Neural crest cell (in vitro differentiated cells): ENCODE results near the gene MEP1A. TPM values are rescaled to one million over a fixed set of nuclear protein-coding genes. Genes with fewer than 3 reads are reported as not detected.

Experiments
- DNase-seq: peaks from one replicate; pipeline ENCODE4 v3.0.0; 2021; ENCODE audit warnings: low read depth, mixed read lengths, low spot score
- H3K27ac Mint-ChIP-seq: one replicate; pipeline ENCODE4 v1.8.0; 2021; ENCODE audit warnings: mild to moderate bottlenecking, mixed read lengths; ENCODE audit not compliant: unreplicated experiment
- H3K27me3 Mint-ChIP-seq: 2 replicates; pipeline ENCODE4 v1.8.0; 2021; ENCODE audit warnings: low read depth, mild to moderate bottlenecking, mixed read lengths
- H3K36me3 Mint-ChIP-seq: 2 replicates; pipeline ENCODE4 v1.8.0; 2021; ENCODE audit warnings: low read depth, mild to moderate bottlenecking, mixed read lengths
- H3K4me1 Mint-ChIP-seq: 2 replicates; pipeline ENCODE4 v1.8.0; 2021; ENCODE audit warnings: mixed read lengths
- H3K4me3 Mint-ChIP-seq: one replicate; pipeline ENCODE4 v1.8.0; 2021; ENCODE audit warnings: mild to moderate bottlenecking, mixed read lengths
- H3K9me3 Mint-ChIP-seq: 2 replicates; pipeline ENCODE4 v1.8.0; 2021; ENCODE audit warnings: mixed read lengths
- CTCF ChIP-seq: fragments of 200-600 bp; sonication (generic); conservative IDR thresholded peaks from 2 replicates; pipeline ENCODE4 v1.5.0; 2021; ENCODE audit warnings: antibody characterized with exemption, mild to moderate bottlenecking
- total RNA-seq: library from RNA; stranded (reverse); gene quantifications from 2 replicates; pipeline ENCODE4 v1.2.1, GENCODE V29; 2021

MEP1A gene
- total RNA-seq, 1 donor from 2014 or later = not detected

- H3K36me3 Mint-ChIP-seq = no peaks in the 10 kb centered on the region
- peaks cover 5% of the 10 kb centered on the region for H3K4me1 Mint-ChIP-seq
- H3K9me3 Mint-ChIP-seq = no peaks in the 10 kb centered on the region
- peaks cover 2% of the 10 kb centered on the region for H3K27me3 Mint-ChIP-seq
- no peak for TF ChIP-seq CTCF
- no peak for DNase-seq
- no peak overlapping the region for H3K4me3 Mint-ChIP-seq
- H3K27ac Mint-ChIP-seq = no peak overlapping the region
Measured at GRCh38 chr6:46879003-46879402, 85.8 kb downstream of the MEP1A start.

GRCh38 chr6:46882645-46883044 lies 89.5 kb downstream of the MEP1A start:
- no peak for TF ChIP-seq CTCF
- no peak overlapping the region for H3K4me3 Mint-ChIP-seq
- no peak for DNase-seq
- no peaks in the 10 kb centered on the region for H3K4me1 Mint-ChIP-seq
- no peaks in the 10 kb centered on the region for H3K9me3 Mint-ChIP-seq
- H3K27ac Mint-ChIP-seq = no peak overlapping the region
- H3K27me3 Mint-ChIP-seq = peaks cover 2% of the 10 kb centered on the region
- no peaks in the 10 kb centered on the region for H3K36me3 Mint-ChIP-seq

GRCh38 chr6:46888031-46888430 lies 94.8 kb downstream of the MEP1A start:
- Mint-ChIP-seq H3K36me3 (no peaks in the 10 kb centered on the region), H3K9me3 (no peaks in the 10 kb centered on the region), H3K27me3 (no peaks in the 10 kb centered on the region), H3K27ac (no peak overlapping the region), H3K4me1 (no peaks in the 10 kb centered on the region), H3K4me3 (no peak overlapping the region)
- DNase-seq = no peak
- TF ChIP-seq CTCF = no peak

- Mint-ChIP-seq H3K36me3 (no peaks in the 10 kb centered on the region), H3K9me3 (no peaks in the 10 kb centered on the region), H3K27me3 (no peaks in the 10 kb centered on the region), H3K27ac (no peak overlapping the region), H3K4me1 (no peaks in the 10 kb centered on the region), H3K4me3 (no peak overlapping the region)
- no peak for TF ChIP-seq CTCF
- no peak for DNase-seq
Measured at GRCh38 chr6:46888578-46888977, 95.4 kb downstream of the MEP1A start.

Other genes starting within 250 kb of the MEP1A start
- 1.5 and 2.1 TPM in 2 replicates for gene CYP39A1, start 140.6 kb upstream of the MEP1A start, total RNA-seq
- gene SLC25A27, start 140.4 kb upstream of the MEP1A start, total RNA-seq = 5.8 and 8.4 TPM in 2 replicates
- gene TDRD6, start 105.5 kb upstream of the MEP1A start, total RNA-seq = 0.05 and 0.16 TPM in 2 replicates
- 0.26 and 0.27 TPM in 2 replicates for gene PLA2G7, start 58.0 kb upstream of the MEP1A start, total RNA-seq
- gene ANKRD66, start 46.5 kb upstream of the MEP1A start, total RNA-seq = not detected in 2 replicates
- 0.16 TPM in 1 of 2 replicates, not detected in the other for gene ADGRF5, start 128.5 kb downstream of the MEP1A start, total RNA-seq
- 0.09 TPM in 1 of 2 replicates, not detected in the other for gene ADGRF1, start 248.9 kb downstream of the MEP1A start, total RNA-seq